H7 (cell line): ENCODE data around the gene LY86. TPM values are rescaled to one million over a fixed set of nuclear protein-coding genes. Genes with fewer than 3 reads are reported as not detected.

Experiments used
- DNase-seq: peaks from one replicate; pipeline ENCODE4 v3.0.0; 2012
- H3K27me3 ChIP-seq: 2 replicates; pipeline ENCODE4 v1.6.0; 2011; ENCODE audit warnings: mild to moderate bottlenecking, low read length; ENCODE audit not compliant: control insufficient read depth, insufficient read depth
- H3K36me3 ChIP-seq: replicated peaks from 2 replicates; pipeline ENCODE4 v1.5.1; 2011; ENCODE audit warnings: low read length; ENCODE audit not compliant: control insufficient read depth, insufficient read depth
- H3K4me3 ChIP-seq: 2 replicates; pipeline ENCODE4 v1.5.1; 2011; ENCODE audit warnings: low read depth, mild to moderate bottlenecking, control low read depth, low read length, moderate library complexity; ENCODE audit not compliant: insufficient read depth
- total RNA-seq: library from RNA; depleted of rRNA; stranded (reverse); fragments of >200 nt; shearing (Covaris generic); gene quantifications from 2 replicates; pipeline ENCODE4 v1.2.3, GENCODE V29; 2014

The LY86 gene
- total RNA-seq, 1 experiment from 2014 or later, result not detected

DNA sequence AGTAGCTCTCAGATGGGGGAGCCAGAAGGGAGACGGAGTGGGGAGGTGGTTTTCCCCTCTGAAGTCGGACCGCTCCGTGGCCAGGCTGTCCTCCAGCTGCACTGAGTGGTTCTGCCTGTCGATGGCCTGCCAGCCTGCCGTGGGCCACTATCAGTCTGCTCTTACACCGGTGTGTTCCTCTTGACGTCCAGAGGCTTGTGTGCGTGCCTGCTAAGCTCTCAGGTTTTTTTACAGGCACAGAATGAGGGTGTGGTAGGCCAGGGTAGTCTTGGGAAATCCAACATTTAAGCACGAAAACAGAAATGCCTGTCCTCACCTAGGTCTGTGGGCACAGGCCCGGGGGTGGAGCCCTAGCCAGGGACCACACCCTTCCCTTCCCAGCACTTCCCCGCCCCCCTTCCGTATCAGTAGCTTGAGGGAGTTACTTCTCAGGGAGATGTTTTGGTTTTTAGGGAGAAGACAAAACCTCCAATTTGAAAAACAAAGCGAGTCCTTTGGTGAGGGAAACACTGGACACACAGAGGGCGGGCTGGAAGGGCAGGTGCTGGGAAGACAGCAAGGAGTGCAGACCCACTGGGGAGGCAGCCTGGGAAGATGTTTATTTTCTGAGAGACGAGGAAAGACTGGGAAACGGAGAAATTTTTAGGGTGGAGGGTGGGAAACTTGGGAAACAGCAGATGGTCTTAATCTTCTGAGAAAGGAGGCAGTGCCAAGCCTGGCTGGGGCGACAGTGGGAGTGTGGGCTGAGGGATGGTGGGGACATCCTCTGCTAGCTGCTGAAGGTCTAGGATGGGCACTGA is 106.5 kb downstream of the LY86 start:
- peak; percentile 58 for DNase-seq
- H3K36me3 ChIP-seq, result no peaks in the 10 kb centered on the region
- H3K4me3 ChIP-seq, result no peak overlapping the region
- no peaks in the 10 kb centered on the region for H3K27me3 ChIP-seq

DNA sequence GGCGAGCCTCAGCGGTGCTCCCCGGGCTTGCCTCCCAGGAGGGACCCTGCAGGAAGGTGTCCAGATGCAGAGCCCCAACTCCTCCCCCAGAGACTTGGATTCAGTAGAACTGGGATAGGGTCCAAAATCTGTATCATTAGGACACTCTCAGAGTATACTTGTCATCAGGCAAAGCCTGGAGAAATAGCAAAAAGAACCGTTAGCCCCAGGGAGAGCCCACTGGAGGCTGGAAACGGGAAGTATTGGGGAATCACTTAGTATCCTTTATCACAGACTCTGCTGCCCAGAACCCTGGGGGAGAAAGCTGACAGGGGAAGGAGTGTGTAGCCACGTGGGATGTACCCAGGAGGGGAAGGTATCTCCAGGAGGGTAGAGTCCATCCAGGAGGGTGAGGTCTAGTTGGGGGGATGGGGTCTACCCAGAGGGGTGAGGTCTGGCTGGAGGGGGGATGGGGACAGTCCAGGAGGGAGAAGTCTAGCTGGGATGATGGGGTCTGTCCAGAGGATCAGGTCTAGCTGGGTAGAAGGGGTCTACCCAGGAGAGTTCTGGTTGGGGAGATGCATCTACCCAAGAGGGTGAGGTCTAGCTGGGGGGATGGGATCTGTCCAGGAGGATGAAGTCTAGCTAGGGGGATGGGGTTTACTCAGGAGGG is 107.2 kb downstream of the LY86 start:
- H3K27me3 ChIP-seq, result no peaks in the 10 kb centered on the region
- no peak overlapping the region for H3K4me3 ChIP-seq
- no peaks in the 10 kb centered on the region for H3K36me3 ChIP-seq

DNA sequence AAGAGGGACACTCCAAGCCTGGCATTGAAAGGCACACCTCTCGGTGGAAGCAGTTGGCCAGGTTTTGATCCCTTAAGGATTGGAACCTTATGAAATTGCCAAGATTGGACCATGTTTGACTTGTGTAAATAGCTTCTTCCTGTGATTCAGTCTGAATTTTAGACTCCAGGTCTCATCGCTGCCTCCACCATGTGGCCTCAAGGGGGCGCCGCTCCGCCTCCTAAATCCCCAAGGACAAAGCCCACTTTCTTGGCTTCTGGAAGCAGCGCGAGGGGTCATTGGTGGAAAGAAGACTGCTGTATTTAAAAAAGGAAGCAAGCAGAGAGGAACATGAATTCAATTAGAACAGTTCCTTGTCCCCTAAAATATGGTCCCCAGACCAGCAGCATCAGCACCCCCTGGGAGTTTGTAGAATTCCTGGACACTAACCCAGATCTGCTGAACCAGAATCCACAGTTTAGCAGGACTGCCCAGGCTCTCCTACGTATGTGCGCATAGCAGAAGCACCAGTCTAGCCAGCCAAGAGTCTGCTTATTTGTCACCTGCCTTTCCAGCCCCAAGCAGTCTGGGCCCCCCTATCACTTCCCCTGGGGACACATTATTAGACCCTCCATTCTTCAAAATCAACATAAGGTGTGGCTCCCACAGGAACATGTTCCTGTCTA is 108.5 kb downstream of the LY86 start:
- DNase-seq, result peak; percentile 79
- H3K4me3 ChIP-seq, result no peak overlapping the region
- no peaks in the 10 kb centered on the region for H3K27me3 ChIP-seq
- H3K36me3 ChIP-seq, result no peaks in the 10 kb centered on the region

More for the DNA sequence above, 107.2 kb downstream of the LY86 start:
- DNase-seq, result no peak

DNA sequence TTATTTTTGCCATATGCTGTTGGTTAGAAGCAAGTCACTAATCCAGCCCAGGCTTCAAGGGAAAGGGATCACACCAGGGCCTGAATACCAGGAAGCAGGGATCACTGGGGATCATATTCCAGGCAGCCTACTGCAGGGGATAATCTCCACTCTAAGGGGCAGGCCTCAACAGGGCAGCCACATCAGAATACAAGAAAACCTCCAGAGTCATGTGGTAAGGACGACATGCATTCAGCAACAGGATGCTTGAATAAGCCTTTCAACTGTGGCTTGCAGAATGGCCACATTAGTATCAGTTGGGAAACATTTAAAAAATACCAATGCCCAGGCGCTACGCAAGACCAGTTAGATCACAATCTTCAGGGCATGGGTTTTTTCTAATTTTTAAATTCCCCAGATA is 109.1 kb downstream of the LY86 start:
- Histone ChIP-seq H3K4me3 (no peak overlapping the region), H3K27me3 (no peaks in the 10 kb centered on the region), H3K36me3 (no peaks in the 10 kb centered on the region)
- DNase-seq, result no peak

DNA sequence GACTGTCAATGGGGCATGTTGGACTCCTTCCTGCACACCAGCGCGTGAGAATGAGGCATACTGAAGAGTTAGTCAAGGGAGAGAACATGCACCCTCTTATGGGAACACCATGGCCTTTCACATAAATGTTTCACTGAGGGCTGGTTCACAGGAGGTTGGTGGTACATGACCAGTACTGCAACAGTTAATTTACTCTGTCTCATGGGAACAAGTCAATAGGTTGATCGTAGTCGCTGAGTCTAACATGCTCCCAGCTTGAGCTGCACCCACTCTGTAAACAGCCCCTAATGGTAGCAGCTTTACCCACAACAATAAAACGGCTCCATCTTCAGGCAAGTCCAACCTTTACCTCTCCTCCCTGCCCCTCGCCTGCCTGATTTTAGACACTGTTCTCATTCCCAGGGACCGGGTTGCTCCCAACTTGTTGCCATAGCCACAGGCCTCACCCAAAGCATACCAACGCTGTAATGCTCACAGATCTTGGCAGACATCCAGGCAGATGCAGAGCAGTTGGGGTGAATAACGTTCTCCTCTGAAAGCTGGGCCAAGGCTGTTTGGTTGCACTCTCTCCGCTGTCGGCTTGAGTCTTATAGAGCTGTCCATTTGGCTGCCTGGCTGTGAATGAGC is 111.3 kb downstream of the LY86 start:
- Histone ChIP-seq H3K27me3 (no peaks in the 10 kb centered on the region), H3K4me3 (no peak overlapping the region), H3K36me3 (no peaks in the 10 kb centered on the region)
- peak; percentile 59 for DNase-seq

DNA sequence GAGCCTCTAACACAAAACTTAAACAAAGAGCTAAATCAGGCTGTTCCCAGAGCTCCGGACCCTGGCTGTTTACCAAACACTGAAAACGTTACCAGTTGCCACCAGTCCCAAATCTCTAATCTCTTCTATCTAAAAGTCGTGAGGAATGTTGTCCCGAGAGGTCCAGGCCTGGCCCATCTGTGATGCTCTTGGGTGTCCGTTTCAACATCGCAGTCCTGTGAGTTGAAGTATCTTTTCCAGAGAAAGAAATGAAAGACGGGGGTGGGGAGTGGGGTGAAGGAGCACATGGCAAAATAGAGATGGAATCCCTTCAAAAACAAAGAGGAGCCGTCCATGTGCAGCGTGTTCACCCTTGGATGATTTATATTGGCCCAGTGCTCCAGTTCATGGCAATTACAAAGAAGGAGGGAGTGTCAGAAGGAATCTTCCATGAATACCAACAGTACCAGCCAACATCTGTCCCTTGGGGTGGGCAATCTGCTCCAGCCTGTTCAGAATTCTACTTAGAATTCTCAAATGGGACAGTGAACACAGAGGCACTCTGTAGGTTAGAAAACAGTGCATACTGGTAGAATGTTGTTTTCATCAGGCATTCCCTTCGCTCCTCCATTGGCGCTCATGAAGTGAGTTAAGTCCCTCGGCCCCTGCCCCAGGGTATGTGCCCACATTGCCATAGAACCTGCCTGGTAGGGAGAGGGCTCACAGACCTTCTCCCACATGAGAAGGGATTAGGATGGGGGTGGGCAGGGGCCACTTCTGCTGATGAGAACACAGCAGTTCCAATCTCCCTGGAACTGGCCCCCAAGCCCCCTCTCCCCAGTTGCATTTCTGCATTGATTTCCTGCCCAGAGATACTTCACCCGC is 112.1 kb downstream of the LY86 start:
- H3K36me3 ChIP-seq, result no peaks in the 10 kb centered on the region
- no peaks in the 10 kb centered on the region for H3K27me3 ChIP-seq
- DNase-seq, result no peak
- H3K4me3 ChIP-seq, result no peak overlapping the region

DNA sequence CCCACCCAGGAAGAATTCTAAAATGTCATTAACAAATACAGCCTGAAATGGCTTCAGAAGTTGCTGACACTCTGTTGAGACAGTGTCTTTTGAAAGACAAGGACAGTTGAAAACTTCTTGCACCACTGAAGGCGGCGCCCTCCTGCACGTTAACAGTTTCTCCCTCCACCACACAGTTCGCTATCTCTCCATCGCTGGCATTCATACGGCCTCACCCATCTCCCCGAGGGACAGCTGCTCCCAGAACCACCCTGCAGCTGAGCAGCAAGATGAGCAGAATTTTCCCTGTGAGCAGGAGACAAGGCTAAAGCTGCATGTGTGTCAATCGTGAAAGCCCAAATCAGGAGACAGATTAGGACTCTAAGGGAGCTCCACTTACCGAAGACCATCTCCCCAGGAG is 113.3 kb downstream of the LY86 start:
- Histone ChIP-seq H3K27me3 (no peaks in the 10 kb centered on the region), H3K36me3 (no peaks in the 10 kb centered on the region), H3K4me3 (no peak overlapping the region)
- DNase-seq, result no peak

DNA sequence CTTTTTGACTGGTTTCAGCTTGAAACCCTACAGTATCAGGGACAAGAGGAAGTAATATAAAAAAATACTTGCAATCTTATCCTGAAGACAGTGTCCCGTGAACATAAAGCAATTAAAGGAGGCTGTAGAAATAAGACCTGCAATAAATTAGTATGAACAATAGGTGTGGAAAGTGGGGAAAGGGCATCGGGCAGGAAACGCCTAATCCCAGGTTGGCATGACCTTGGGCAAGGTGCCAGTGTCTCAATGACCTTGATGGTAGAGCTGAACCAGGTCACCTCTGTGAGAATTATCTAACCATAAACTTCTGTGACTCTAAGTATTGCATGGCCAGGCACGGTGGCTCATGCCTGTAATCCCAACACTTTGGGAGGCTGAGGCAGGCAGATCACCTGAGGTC is 115.2 kb downstream of the LY86 start:
- Histone ChIP-seq H3K4me3 (no peak overlapping the region), H3K36me3 (no peaks in the 10 kb centered on the region), H3K27me3 (no peaks in the 10 kb centered on the region)
- no peak for DNase-seq
